ENCODE results near the gene SHANK2. TPM values are rescaled to one million over a fixed set of nuclear protein-coding genes. Genes with fewer than 3 reads are reported as not detected.

Gene SHANK2
- total RNA-seq, 1 donor from 2014 or later: 10.0 TPM

- TF ChIP-seq, protein P1, sequence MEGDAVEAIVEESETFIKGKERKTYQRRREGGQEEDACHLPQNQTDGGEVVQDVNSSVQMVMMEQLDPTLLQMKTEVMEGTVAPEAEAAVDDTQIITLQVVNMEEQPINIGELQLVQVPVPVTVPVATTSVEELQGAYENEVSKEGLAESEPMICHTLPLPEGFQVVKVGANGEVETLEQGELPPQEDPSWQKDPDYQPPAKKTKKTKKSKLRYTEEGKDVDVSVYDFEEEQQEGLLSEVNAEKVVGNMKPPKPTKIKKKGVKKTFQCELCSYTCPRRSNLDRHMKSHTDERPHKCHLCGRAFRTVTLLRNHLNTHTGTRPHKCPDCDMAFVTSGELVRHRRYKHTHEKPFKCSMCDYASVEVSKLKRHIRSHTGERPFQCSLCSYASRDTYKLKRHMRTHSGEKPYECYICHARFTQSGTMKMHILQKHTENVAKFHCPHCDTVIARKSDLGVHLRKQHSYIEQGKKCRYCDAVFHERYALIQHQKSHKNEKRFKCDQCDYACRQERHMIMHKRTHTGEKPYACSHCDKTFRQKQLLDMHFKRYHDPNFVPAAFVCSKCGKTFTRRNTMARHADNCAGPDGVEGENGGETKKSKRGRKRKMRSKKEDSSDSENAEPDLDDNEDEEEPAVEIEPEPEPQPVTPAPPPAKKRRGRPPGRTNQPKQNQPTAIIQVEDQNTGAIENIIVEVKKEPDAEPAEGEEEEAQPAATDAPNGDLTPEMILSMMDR (conservative IDR thresholded peaks at IDR 0.05): no peak
- H3K27ac Mint-ChIP-seq (ENCODE audit: unreplicated experiment): no peak overlapping the region
- peaks cover 60% of the 10 kb centered on the region for H3K27me3 Mint-ChIP-seq (ENCODE audit: low read depth)
- peaks cover 14% of the 10 kb centered on the region for H3K4me1 Mint-ChIP-seq
- no peak overlapping the region for H3K4me3 Mint-ChIP-seq
- no peaks in the 10 kb centered on the region for H3K36me3 Mint-ChIP-seq (ENCODE audit: low read depth)
- no peaks in the 10 kb centered on the region for H3K9me3 Mint-ChIP-seq
- DNase-seq (ENCODE audit: low read depth, low spot score): no peak
Measured at GRCh38 chr11:71249301-71249700, 3.1 kb downstream of the SHANK2 start.

DNA sequence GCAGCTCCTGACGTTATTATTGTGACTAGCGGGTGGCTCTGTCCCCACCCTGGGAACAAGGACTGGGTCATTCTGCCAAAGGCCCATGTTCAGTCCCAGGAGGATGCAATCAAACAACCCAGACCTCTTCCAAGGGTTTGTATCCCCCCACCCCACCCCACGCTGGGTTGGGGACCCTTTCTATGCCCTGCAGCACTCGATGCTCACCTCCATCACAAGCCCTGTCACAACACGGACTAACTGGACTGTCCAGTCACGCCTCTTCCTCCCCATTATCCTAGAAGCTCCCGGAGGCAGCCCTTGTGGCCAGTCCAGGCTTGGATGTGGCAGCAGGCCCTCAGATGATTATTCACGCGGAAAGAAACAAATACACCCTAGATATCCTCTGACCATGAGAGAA is 3.7 kb downstream of the SHANK2 start:
- Mint-ChIP-seq H3K9me3 (no peaks in the 10 kb centered on the region), H3K4me1 (peaks cover 18% of the 10 kb centered on the region), H3K27ac (ENCODE audit: unreplicated experiment) (no peak overlapping the region), H3K27me3 (ENCODE audit: low read depth) (peaks cover 55% of the 10 kb centered on the region), H3K36me3 (ENCODE audit: low read depth) (no peaks in the 10 kb centered on the region), H3K4me3 (peak overlapping the region; percentile 62)
- TF ChIP-seq, protein P1 (conservative IDR thresholded peaks at IDR 0.05): no peak
- DNase-seq (ENCODE audit: low read depth, low spot score): no peak

DNA sequence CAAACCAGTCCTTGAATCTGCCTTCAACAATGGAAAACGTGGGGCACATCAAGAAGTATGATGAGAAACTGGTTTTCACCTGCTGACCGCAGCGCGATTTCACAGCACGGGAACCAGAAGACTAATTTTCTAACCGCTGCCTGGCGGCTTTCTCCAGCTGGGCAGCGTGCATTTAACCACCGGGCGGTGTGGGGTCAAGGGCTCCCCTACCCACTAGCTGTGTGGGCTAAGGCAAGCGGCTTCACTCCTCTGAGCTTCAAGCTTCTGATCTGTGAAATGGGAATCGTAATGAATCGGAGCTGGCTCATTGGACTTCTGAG is 4.2 kb downstream of the SHANK2 start:
- Mint-ChIP-seq H3K9me3 (no peaks in the 10 kb centered on the region), H3K27ac (ENCODE audit: unreplicated experiment) (no peak overlapping the region), H3K4me3 (no peak overlapping the region), H3K36me3 (ENCODE audit: low read depth) (no peaks in the 10 kb centered on the region), H3K4me1 (peaks cover 16% of the 10 kb centered on the region), H3K27me3 (ENCODE audit: low read depth) (peaks cover 50% of the 10 kb centered on the region)
- no peak for DNase-seq (ENCODE audit: low read depth, low spot score)
- TF ChIP-seq, protein P1 (conservative IDR thresholded peaks at IDR 0.05): no peak

DNA sequence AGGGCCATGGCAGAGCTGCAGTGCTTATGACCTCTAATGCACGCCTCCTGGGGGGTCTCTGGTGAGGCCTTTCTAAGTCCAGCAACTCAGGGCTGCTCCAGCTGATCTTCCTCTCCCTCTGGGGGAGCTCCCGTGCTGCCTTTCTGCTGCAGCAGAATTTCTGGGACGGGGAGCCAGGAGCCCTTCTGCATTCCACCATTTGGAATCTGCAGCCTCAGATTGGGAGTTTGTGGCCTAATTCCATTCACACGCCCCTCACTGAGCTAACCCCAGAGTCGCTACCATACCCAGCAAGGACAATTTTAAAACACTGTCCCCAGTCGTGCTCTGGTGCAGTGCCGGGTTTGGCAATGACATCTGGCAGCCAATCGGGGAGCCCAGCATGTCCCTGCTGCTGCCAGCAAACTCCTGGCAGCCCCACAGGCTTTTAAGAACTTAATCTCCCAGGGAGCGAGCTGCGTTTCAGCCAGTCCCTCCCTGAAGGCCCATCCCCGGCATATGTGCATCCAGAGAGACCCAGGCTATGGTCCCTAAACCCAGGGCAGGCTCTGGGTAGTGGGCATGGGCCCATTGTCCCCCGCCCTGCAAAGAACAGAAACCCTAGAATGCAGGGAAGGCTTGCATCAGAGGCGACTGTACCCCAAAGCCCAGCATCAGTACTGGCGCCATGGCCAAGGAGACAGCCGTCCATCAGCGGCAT is 4.7 kb downstream of the SHANK2 start:
- H3K36me3 Mint-ChIP-seq (ENCODE audit: low read depth): no peaks in the 10 kb centered on the region
- H3K27ac Mint-ChIP-seq (ENCODE audit: unreplicated experiment): no peak overlapping the region
- no peaks in the 10 kb centered on the region for H3K9me3 Mint-ChIP-seq
- TF ChIP-seq, protein P1 (conservative IDR thresholded peaks at IDR 0.05): no peak
- no peak for DNase-seq (ENCODE audit: low read depth, low spot score)
- peaks cover 15% of the 10 kb centered on the region for H3K4me1 Mint-ChIP-seq
- no peak overlapping the region for H3K4me3 Mint-ChIP-seq
- peaks cover 45% of the 10 kb centered on the region for H3K27me3 Mint-ChIP-seq (ENCODE audit: low read depth)

- Mint-ChIP-seq H3K4me1 (peaks cover 19% of the 10 kb centered on the region), H3K36me3 (ENCODE audit: low read depth) (no peaks in the 10 kb centered on the region), H3K27me3 (ENCODE audit: low read depth) (peaks cover 40% of the 10 kb centered on the region), H3K27ac (ENCODE audit: unreplicated experiment) (no peak overlapping the region), H3K9me3 (no peaks in the 10 kb centered on the region), H3K4me3 (no peak overlapping the region)
- TF ChIP-seq, protein P1 (conservative IDR thresholded peaks at IDR 0.05): no peak
- DNase-seq (ENCODE audit: low read depth, low spot score): no peak
Measured at GRCh38 chr11:71246559-71246958, 5.8 kb downstream of the SHANK2 start.

All from neural crest cell (in vitro differentiated cells).